ENCODE data around the gene LPCAT4.
A peak's percentile ranks its signal among the peaks of the same experiment; 100 is the strongest.

Gene LPCAT4

GRCh38 chr15:34365836-34366235, 1.2 kb downstream of the LPCAT4 start:
- Histone ChIP-seq H3K4me3 (replicated peaks; ENCODE audit: insufficient read depth, low read length) (peak overlapping the region; percentile 97), H3K27ac (replicated peaks) (no peak overlapping the region), H3K27me3 (ENCODE audit: insufficient read depth, poor library complexity, severe bottlenecking) (no peaks in the 10 kb centered on the region)
- DNase-seq (ENCODE audit: low read depth in 1 of 2, low spot score in 1 of 2) = no peak
- TF ChIP-seq POLR2AphosphoS5 (IDR thresholded peaks at IDR 0.05; ENCODE audit: low read depth) = no peak
- no peak for TF ChIP-seq GABPA (IDR thresholded peaks at IDR 0.05; ENCODE audit: low read depth)
- no peak for TF ChIP-seq SPI1 (IDR thresholded peaks at IDR 0.05; ENCODE audit: borderline replicate concordance, low read depth)
- TF ChIP-seq CTCF (IDR thresholded peaks at IDR 0.05; ENCODE audit: insufficient read depth, low read length) = no peak

GRCh38 chr15:34365091-34365825, 1.7 kb downstream of the LPCAT4 start:
- no peak for DNase-seq (ENCODE audit: low read depth in 1 of 2, low spot score in 1 of 2)
- TF ChIP-seq GABPA (IDR thresholded peaks at IDR 0.05; ENCODE audit: low read depth) = no peak
- no peak for TF ChIP-seq SPI1 (IDR thresholded peaks at IDR 0.05; ENCODE audit: borderline replicate concordance, low read depth)
- no peak for TF ChIP-seq CTCF (IDR thresholded peaks at IDR 0.05; ENCODE audit: insufficient read depth, low read length)
- TF ChIP-seq POLR2AphosphoS5 (IDR thresholded peaks at IDR 0.05; ENCODE audit: low read depth) = no peak
- no peak for TF ChIP-seq REST (IDR thresholded peaks at IDR 0.05; ENCODE audit: insufficient replicate concordance, low read depth)
- Histone ChIP-seq H3K4me3 (replicated peaks; ENCODE audit: insufficient read depth, low read length) (no peak overlapping the region; the same call in 1 of the 2 replicates), H3K27me3 (ENCODE audit: insufficient read depth, poor library complexity, severe bottlenecking) (no peaks in the 10 kb centered on the region), H3K27ac (replicated peaks) (no peak overlapping the region)

GRCh38 chr15:34364041-34364440, 3.0 kb downstream of the LPCAT4 start:
- no peak for DNase-seq (ENCODE audit: low read depth in 1 of 2, low spot score in 1 of 2)
- H3K27me3 ChIP-seq (ENCODE audit: insufficient read depth, poor library complexity, severe bottlenecking) = no peaks in the 10 kb centered on the region
- no peak for TF ChIP-seq REST (IDR thresholded peaks at IDR 0.05; ENCODE audit: insufficient replicate concordance, low read depth)
- TF ChIP-seq SPI1 (IDR thresholded peaks at IDR 0.05; ENCODE audit: borderline replicate concordance, low read depth) = no peak
- TF ChIP-seq GABPA (IDR thresholded peaks at IDR 0.05; ENCODE audit: low read depth) = no peak
- TF ChIP-seq CTCF (IDR thresholded peaks at IDR 0.05; ENCODE audit: insufficient read depth, low read length) = no peak
- TF ChIP-seq POLR2AphosphoS5 (IDR thresholded peaks at IDR 0.05; ENCODE audit: low read depth) = no peak
- H3K4me3 ChIP-seq (replicated peaks; ENCODE audit: insufficient read depth, low read length) = no peak overlapping the region
- no peak overlapping the region for H3K27ac ChIP-seq (replicated peaks)
